Measurements from ENCODE around the gene CTSA.

GRCh38 chr20:45909817-45910669, 18.9 kb downstream of the CTSA start:
- TF ChIP-seq CTCF (IDR thresholded peaks at IDR 0.05; ENCODE audit: poor library complexity) (no peak), EZH2phosphoT487 (IDR thresholded peaks at IDR 0.05; ENCODE audit: low read depth, severe bottlenecking, unreplicated experiment) (no peak), EZH2 (IDR thresholded peaks at IDR 0.05; ENCODE audit: borderline replicate concordance) (no peak)

Data from hepatocyte (in vitro differentiated cells).